ENCODE results near the gene JKAMP.

Gene JKAMP

GRCh38 chr14:59540852-59541251 lies 56.5 kb downstream of the JKAMP start:
- DNase-seq (ENCODE audit: low read depth) = no peak

GRCh38 chr14:59541731-59542130 lies 57.4 kb downstream of the JKAMP start:
- no peak for DNase-seq (ENCODE audit: low read depth)

GRCh38 chr14:59543873-59544272 lies 59.6 kb downstream of the JKAMP start:
- DNase-seq (ENCODE audit: low read depth) = no peak

GRCh38 chr14:59547310-59547709 lies 63.0 kb downstream of the JKAMP start:
- no peak for DNase-seq (ENCODE audit: low read depth)

All from stimulated activated CD8-positive, alpha-beta memory T cell treated with anti-CD3 and anti-CD28 coated beads, Interleukin-7, amount 100 ng/mL, for 24 hours (primary cell).